HEK293 (cell line): ENCODE measurements around the gene LHFPL2.

Source experiments
- CTCF ChIP-seq: fragments of 450-650 bp; formaldehyde crosslinking; IDR thresholded peaks from 2 replicates; pipeline ENCODE4 v1.5.1; 2016; ENCODE audit warnings: missing biosample characterization, missing genetic modification characterization
- ZBTB8A ChIP-seq: fragments of 450-650 bp; formaldehyde crosslinking; IDR thresholded peaks from 2 replicates; pipeline ENCODE4 v1.5.1; 2016; ENCODE audit warnings: missing biosample characterization, missing genetic modification characterization

DNA sequence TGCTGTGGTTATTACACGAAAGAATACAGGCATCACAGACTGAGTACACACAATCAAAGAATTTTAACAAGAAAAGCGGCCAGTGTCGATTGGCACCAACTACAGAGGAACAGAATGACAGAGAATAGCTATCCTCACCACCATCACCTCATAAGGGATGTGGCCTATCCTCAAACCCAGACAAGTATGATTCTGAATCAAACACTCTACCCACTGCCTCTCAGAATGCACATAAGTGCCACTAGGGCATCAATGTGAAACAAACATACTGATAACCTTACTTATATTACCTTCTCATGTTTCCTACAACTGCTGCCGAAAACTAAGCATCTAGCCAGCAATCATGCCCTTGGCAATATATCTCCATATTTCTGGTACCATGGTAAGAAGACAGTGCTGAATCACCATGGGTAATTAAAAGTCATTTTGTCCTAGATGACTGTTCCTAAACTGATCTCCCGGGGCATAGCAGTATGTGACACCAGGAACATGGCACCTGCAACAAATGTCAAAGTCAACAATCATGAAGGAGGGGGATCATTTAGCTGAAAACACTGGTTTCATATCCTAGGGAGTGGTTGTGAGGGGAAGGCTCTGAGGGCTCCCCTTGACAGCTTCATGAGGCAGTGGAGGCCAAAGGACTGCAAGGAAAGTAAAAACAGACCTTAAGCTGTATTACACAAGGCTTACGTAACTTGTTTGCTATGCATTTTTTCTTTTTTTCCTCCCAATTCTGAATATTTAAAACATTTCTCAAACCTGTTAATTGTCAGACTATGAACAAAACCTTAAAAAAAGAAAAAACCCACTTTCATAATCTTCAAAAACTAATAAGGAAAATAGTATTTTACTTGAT is 88.3 kb downstream of the LHFPL2 start:
- TF ChIP-seq ZBTB8A (tag by site-specific recombination) (no peak), CTCF (tag by site-specific recombination) (no peak)
